ENCODE measurements around the gene NUP62. TPM values are rescaled to one million over a fixed set of nuclear protein-coding genes. Genes with fewer than 3 reads are reported as not detected.

NUP62 gene
- total RNA-seq, 1 donor from 2014 or later = 28.4 TPM

- ATAC-seq (peak; percentile 77), DNase-seq (peak; percentile 99)
- intact Hi-C loops (cut with micrococcal nuclease) = no loop called here
These were observed 52.8 kb downstream of the NUP62 start for GRCh38 chr19:49876422-49877019.

- DNase-seq (peak; percentile 81), ATAC-seq (peak; percentile 11)
These were observed 53.4 kb downstream of the NUP62 start for GRCh38 chr19:49875857-49876421.

GRCh38 chr19:49875177-49875576 lies 54.1 kb downstream of the NUP62 start:
- DNase-seq = no peak
- intact Hi-C loops (cut with micrococcal nuclease) = no loop called here
- no peak for ATAC-seq

More at GRCh38 chr19:49875857-49876421, 53.4 kb downstream of the NUP62 start:
- intact Hi-C loops (cut with micrococcal nuclease) = no loop called here

- intact Hi-C loops (cut with micrococcal nuclease) = no loop called here
- DNase-seq = no peak
These were observed 54.7 kb downstream of the NUP62 start for GRCh38 chr19:49874503-49875157.

GRCh38 chr19:49873834-49874233 lies 55.5 kb downstream of the NUP62 start:
- intact Hi-C loops (cut with micrococcal nuclease) = no loop called here
- DNase-seq (no peak), ATAC-seq (no peak)

More at GRCh38 chr19:49874503-49875157, 54.7 kb downstream of the NUP62 start:
- ATAC-seq = no peak

- DNase-seq (peak; percentile 29), ATAC-seq (no peak)
- intact Hi-C loops (cut with micrococcal nuclease) = no loop called here
These were observed 56.2 kb downstream of the NUP62 start for GRCh38 chr19:49873129-49873521.

- DNase-seq = no peak
- intact Hi-C loops (cut with micrococcal nuclease) = no loop called here
- ATAC-seq = no peak
These were observed 56.8 kb downstream of the NUP62 start for GRCh38 chr19:49872245-49873128.

- intact Hi-C loops (cut with micrococcal nuclease) = no loop called here
- no peak for ATAC-seq
- no peak for DNase-seq
These were observed 57.8 kb downstream of the NUP62 start for GRCh38 chr19:49871349-49871985.

- ATAC-seq = no peak
- intact Hi-C loops (cut with micrococcal nuclease) = no loop called here
- DNase-seq = no peak
These were observed 58.9 kb downstream of the NUP62 start for GRCh38 chr19:49870309-49870901.

- peak; percentile 75 for ATAC-seq
- peak; percentile 96 for DNase-seq
- intact Hi-C loops (cut with micrococcal nuclease) = no loop called here
These were observed 59.6 kb downstream of the NUP62 start for GRCh38 chr19:49869484-49870308.

GRCh38 chr19:49869009-49869483 lies 60.3 kb downstream of the NUP62 start:
- ATAC-seq (peak; percentile 22), DNase-seq (no peak)
- intact Hi-C loops (cut with micrococcal nuclease) = no loop called here

- DNase-seq (peak; percentile 94), ATAC-seq (peak; percentile 66)
- intact Hi-C loops (cut with micrococcal nuclease) = no loop called here
These were observed 62.1 kb downstream of the NUP62 start, which contains the start of gene PNKP for GRCh38 chr19:49866933-49867782. TSS of gene PNKP (minus strand) at chr19:49867576. CDS start at chr19:49867204, 372 bp downstream.

- DNase-seq = no peak
- intact Hi-C loops (cut with micrococcal nuclease) = no loop called here
- no peak for ATAC-seq
These were observed 64.4 kb downstream of the NUP62 start for GRCh38 chr19:49864890-49865289.

GRCh38 chr19:49863935-49864320 lies 65.4 kb downstream of the NUP62 start:
- intact Hi-C loops (cut with micrococcal nuclease) = no loop called here
- ATAC-seq = no peak
- DNase-seq = no peak

GRCh38 chr19:49863254-49863934 lies 65.9 kb downstream of the NUP62 start:
- DNase-seq = no peak
- ATAC-seq = no peak
- intact Hi-C loops (cut with micrococcal nuclease) = no loop called here

Data from left ventricle myocardium superior (tissue), 1 donor.